ENCODE data around the gene OR10AD1.

Gene OR10AD1

GRCh38 chr12:48185181-48185919, 17.7 kb downstream of the OR10AD1 start:
- no peaks in the 10 kb centered on the region for H3K36me3 ChIP-seq (ENCODE audit: insufficient read depth, low read length)
- no peak overlapping the region for H3K9ac ChIP-seq (ENCODE audit: insufficient read length)
- peak; percentile 52 for DNase-seq (ENCODE audit: low read depth, low spot score)
- TF ChIP-seq POLR2AphosphoS5 (IDR thresholded peaks at IDR 0.05; ENCODE audit: borderline replicate concordance, low read depth, low read length) (peak; percentile 31; the same call in 1 of the 2 replicates), EZH2 (IDR thresholded peaks at IDR 0.05) (no peak), FOXP2 (optimal IDR thresholded peaks at IDR 0.05; ENCODE audit: control extremely low read depth, extremely low read length, insufficient read depth) (no peak)
- peak overlapping the region; percentile 86 for H3K4me3 ChIP-seq
- peak overlapping the region; percentile 51; the same call in 1 of the 2 replicates for H3K27ac ChIP-seq
- no peaks in the 10 kb centered on the region for H3K9me3 ChIP-seq (ENCODE audit: low read depth, low read length)

- H3K9ac ChIP-seq (ENCODE audit: insufficient read length): no peak overlapping the region
- peak overlapping the region; percentile 86 for H3K4me3 ChIP-seq
Observed at GRCh38 chr12:48184549-48184922, 18.6 kb downstream of the OR10AD1 start.

GRCh38 chr12:48183876-48184548, 19.1 kb downstream of the OR10AD1 start:
- Histone ChIP-seq H3K36me3 (ENCODE audit: insufficient read depth, low read length) (no peaks in the 10 kb centered on the region), H3K9me3 (ENCODE audit: low read depth, low read length) (no peaks in the 10 kb centered on the region), H3K4me3 (peak overlapping the region; percentile 86), H3K27ac (no peak overlapping the region), H3K9ac (ENCODE audit: insufficient read length) (no peak overlapping the region)
- TF ChIP-seq FOXP2 (optimal IDR thresholded peaks at IDR 0.05; ENCODE audit: control extremely low read depth, extremely low read length, insufficient read depth) (no peak), POLR2AphosphoS5 (IDR thresholded peaks at IDR 0.05; ENCODE audit: borderline replicate concordance, low read depth, low read length) (no peak), EZH2 (IDR thresholded peaks at IDR 0.05) (no peak)
- no peak for DNase-seq (ENCODE audit: low read depth, low spot score)

More at GRCh38 chr12:48184549-48184922, 18.6 kb downstream of the OR10AD1 start:
- H3K27ac ChIP-seq: no peak overlapping the region
- TF ChIP-seq POLR2AphosphoS5 (IDR thresholded peaks at IDR 0.05; ENCODE audit: borderline replicate concordance, low read depth, low read length) (no peak), FOXP2 (optimal IDR thresholded peaks at IDR 0.05; ENCODE audit: control extremely low read depth, extremely low read length, insufficient read depth) (no peak), EZH2 (IDR thresholded peaks at IDR 0.05) (no peak)
- no peaks in the 10 kb centered on the region for H3K36me3 ChIP-seq (ENCODE audit: insufficient read depth, low read length)
- H3K9me3 ChIP-seq (ENCODE audit: low read depth, low read length): no peaks in the 10 kb centered on the region
- DNase-seq (ENCODE audit: low read depth, low spot score): no peak

- H3K4me3 ChIP-seq: peak within 1 kb of the TSS; percentile 86
- no peak within 1 kb of the TSS for H3K27ac ChIP-seq
- TF ChIP-seq POLR2AphosphoS5 (IDR thresholded peaks at IDR 0.05; ENCODE audit: borderline replicate concordance, low read depth, low read length) (no peak), EZH2 (IDR thresholded peaks at IDR 0.05) (no peak), FOXP2 (optimal IDR thresholded peaks at IDR 0.05; ENCODE audit: control extremely low read depth, extremely low read length, insufficient read depth) (no peak)
- no peaks in the 10 kb centered on the region for H3K9me3 ChIP-seq (ENCODE audit: low read depth, low read length)
- no peak within 1 kb of the TSS for H3K9ac ChIP-seq (ENCODE audit: insufficient read length)
- DNase-seq (ENCODE audit: low read depth, low spot score): no peak
- no peaks in the 10 kb centered on the region for H3K36me3 ChIP-seq (ENCODE audit: insufficient read depth, low read length)
Observed at GRCh38 chr12:48183091-48183875, 19.8 kb downstream of the OR10AD1 start, which contains the start of gene CCDC184. TSS of gene CCDC184 (plus strand) at chr12:48183644. CDS start at chr12:48184123, 479 bp downstream.

DNA sequence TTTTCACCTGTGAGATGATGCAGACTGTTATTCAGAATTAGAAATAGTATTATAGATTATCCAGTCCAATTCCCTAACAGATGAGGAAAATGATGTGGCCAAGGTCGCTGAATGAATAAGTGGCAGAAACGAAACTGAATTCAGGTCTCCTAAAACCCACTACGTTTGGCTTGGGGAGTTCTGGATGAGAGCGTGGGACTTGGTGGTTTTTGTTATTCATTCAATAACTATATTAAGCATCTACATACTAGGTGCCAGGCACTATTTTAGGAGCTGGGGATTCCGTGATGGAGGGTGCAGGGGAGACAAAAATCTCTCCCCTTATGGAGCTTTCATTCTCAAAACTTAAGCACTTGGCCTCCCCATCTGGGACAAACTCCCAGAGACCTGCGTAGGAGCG, 20.5 kb downstream of the OR10AD1 start:
- H3K27ac ChIP-seq: no peak overlapping the region
- H3K9ac ChIP-seq (ENCODE audit: insufficient read length): no peak overlapping the region
- no peaks in the 10 kb centered on the region for H3K36me3 ChIP-seq (ENCODE audit: insufficient read depth, low read length)

DNA sequence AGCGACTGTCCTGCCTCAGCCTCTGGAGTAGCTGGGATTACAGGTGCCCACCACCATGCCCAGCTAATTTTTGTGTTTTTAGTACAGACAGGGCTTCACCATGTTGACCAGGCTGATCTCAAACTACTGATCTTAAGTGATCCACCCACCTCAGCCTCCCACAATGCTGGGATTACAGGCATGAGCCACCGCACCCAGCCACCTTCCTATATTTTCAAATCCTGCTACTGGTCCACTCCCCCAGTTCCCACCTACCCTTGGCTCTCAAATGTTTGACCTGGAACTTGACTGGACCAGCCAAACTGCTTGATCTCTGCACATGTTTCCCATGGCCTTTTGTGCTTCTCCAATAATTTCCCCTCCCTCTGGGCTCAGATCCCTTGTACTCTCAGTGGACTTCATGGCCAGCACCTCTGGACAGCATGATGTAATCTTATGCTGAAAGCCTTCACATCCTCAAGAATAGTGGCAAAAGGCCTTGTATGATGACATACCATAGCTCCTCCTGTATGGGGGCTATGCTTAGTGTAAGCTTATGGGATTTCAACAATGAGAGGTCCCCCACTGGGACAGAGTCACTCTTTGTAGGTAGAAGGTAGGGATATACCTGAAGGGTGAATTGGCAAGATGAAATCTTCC, 22.1 kb downstream of the OR10AD1 start:
- Histone ChIP-seq H3K27ac (no peak overlapping the region), H3K9ac (ENCODE audit: insufficient read length) (no peak overlapping the region), H3K4me3 (no peak overlapping the region), H3K36me3 (ENCODE audit: insufficient read depth, low read length) (no peaks in the 10 kb centered on the region), H3K9me3 (ENCODE audit: low read depth, low read length) (no peaks in the 10 kb centered on the region)
- TF ChIP-seq EZH2 (IDR thresholded peaks at IDR 0.05) (no peak), FOXP2 (optimal IDR thresholded peaks at IDR 0.05; ENCODE audit: control extremely low read depth, extremely low read length, insufficient read depth) (no peak), POLR2AphosphoS5 (IDR thresholded peaks at IDR 0.05; ENCODE audit: borderline replicate concordance, low read depth, low read length) (no peak)
- DNase-seq (ENCODE audit: low read depth, low spot score): no peak

More for the DNA sequence above, 20.5 kb downstream of the OR10AD1 start:
- DNase-seq (ENCODE audit: low read depth, low spot score): no peak
- Histone ChIP-seq H3K9me3 (ENCODE audit: low read depth, low read length) (no peaks in the 10 kb centered on the region), H3K4me3 (peak overlapping the region; percentile 86)
- TF ChIP-seq EZH2 (IDR thresholded peaks at IDR 0.05): no peak
- no peak for TF ChIP-seq POLR2AphosphoS5 (IDR thresholded peaks at IDR 0.05; ENCODE audit: borderline replicate concordance, low read depth, low read length)
- TF ChIP-seq FOXP2 (optimal IDR thresholded peaks at IDR 0.05; ENCODE audit: control extremely low read depth, extremely low read length, insufficient read depth): no peak

GRCh38 chr12:48180424-48180823, 22.7 kb downstream of the OR10AD1 start:
- Histone ChIP-seq H3K9me3 (ENCODE audit: low read depth, low read length) (no peaks in the 10 kb centered on the region), H3K36me3 (ENCODE audit: insufficient read depth, low read length) (no peaks in the 10 kb centered on the region), H3K27ac (no peak overlapping the region), H3K9ac (ENCODE audit: insufficient read length) (no peak overlapping the region), H3K4me3 (no peak overlapping the region)
- DNase-seq (ENCODE audit: low read depth, low spot score): no peak
- TF ChIP-seq POLR2AphosphoS5 (IDR thresholded peaks at IDR 0.05; ENCODE audit: borderline replicate concordance, low read depth, low read length): no peak

Measured in SK-N-MC (cell line).